GM18499 (cell line): ENCODE measurements around the gene GSE1.
A peak's percentile ranks its signal among the peaks of the same experiment; 100 is the strongest.

ENCODE experiments used
- ATAC-seq: cut with Tn5 transposase; IDR thresholded peaks from one replicate; pipeline ENCODE4 v1.9.1; 2021; ENCODE audit warnings: moderate number of reproducible peaks; ENCODE audit not compliant: insufficient read depth, unreplicated experiment

The GSE1 gene

GRCh38 chr16:85612801-85613603 lies at the start of gene GSE1:
Gene GSE1, plus strand, starts transcription at chr16:85613322. Its CDS starts 70 bp downstream, at chr16:85613392.
- ATAC-seq = no peak

- no peak for ATAC-seq
These were observed 49.4 kb upstream of the GSE1 start for GRCh38 chr16:85563515-85564276.

- no peak for ATAC-seq
These were observed 48.7 kb upstream of the GSE1 start for GRCh38 chr16:85564277-85565051.

GRCh38 chr16:85565340-85565739 lies 47.8 kb upstream of the GSE1 start:
- ATAC-seq = no peak

GRCh38 chr16:85565801-85566526 lies 47.2 kb upstream of the GSE1 start:
- ATAC-seq = no peak

GRCh38 chr16:85566561-85567100 lies 46.5 kb upstream of the GSE1 start:
- no peak for ATAC-seq

GRCh38 chr16:85567101-85567866 lies 45.8 kb upstream of the GSE1 start:
- ATAC-seq = no peak

GRCh38 chr16:85567935-85568334 lies 45.2 kb upstream of the GSE1 start:
- no peak for ATAC-seq

GRCh38 chr16:85568519-85568918 lies 44.6 kb upstream of the GSE1 start:
- ATAC-seq = no peak

- ATAC-seq = no peak
These were observed 44.0 kb upstream of the GSE1 start for GRCh38 chr16:85569039-85569614.

- ATAC-seq = peak; percentile 43
These were observed 43.4 kb upstream of the GSE1 start for GRCh38 chr16:85569615-85570212.

GRCh38 chr16:85570213-85570734 lies 42.8 kb upstream of the GSE1 start:
- peak; percentile 22 for ATAC-seq

GRCh38 chr16:85570735-85571562 lies 42.2 kb upstream of the GSE1 start:
- ATAC-seq = no peak

- no peak for ATAC-seq
These were observed 41.6 kb upstream of the GSE1 start for GRCh38 chr16:85571563-85571812.

- no peak for ATAC-seq
These were observed 41.1 kb upstream of the GSE1 start for GRCh38 chr16:85571813-85572619.

- no peak for ATAC-seq
These were observed 40.0 kb upstream of the GSE1 start for GRCh38 chr16:85573045-85573695.
